ENCODE results near the gene GNG10.

GNG10 gene

GRCh38 chr9:111632695-111633388 is 28.6 kb upstream of the GNG10 start:
- Histone ChIP-seq H3K4me3 (ENCODE audit: low read depth, low read length) (no peak overlapping the region), H3K9me3 (ENCODE audit: insufficient read depth, low read depth, low read length) (no peaks in the 10 kb centered on the region), H3K27me3 (ENCODE audit: insufficient read depth, low read length) (no peaks in the 10 kb centered on the region), H3K4me2 (ENCODE audit: low read length) (peak overlapping the region; percentile 75), H2BK5ac (ENCODE audit: low read depth, low read length, poor library complexity) (no peak overlapping the region), H3K14ac (ENCODE audit: low read length) (no peak overlapping the region), H4K12ac (ENCODE audit: low read depth, low read length) (no peak overlapping the region), H2BK120ac (ENCODE audit: insufficient read depth, low read length, poor library complexity) (no peak overlapping the region), H3K9ac (ENCODE audit: low read length) (no peak overlapping the region), H3K79me1 (ENCODE audit: low read length) (peaks cover 8% of the 10 kb centered on the region), H3K4ac (ENCODE audit: low read depth, low read length) (no peak overlapping the region), H3K79me2 (ENCODE audit: control insufficient read depth, insufficient read depth, low read length, poor library complexity) (peaks cover 8% of the 10 kb centered on the region), H3K27ac (ENCODE audit: low read depth, low read length) (no peak overlapping the region), H2BK12ac (ENCODE audit: low read length) (no peak overlapping the region), H3K36me3 (ENCODE audit: control insufficient read depth in 1 of 2, insufficient read depth in 2 of 2, low read length in 2 of 2) (no peaks in the 10 kb centered on the region), H2AFZ (ENCODE audit: insufficient read depth, low read length, poor library complexity) (no peak overlapping the region), H3K18ac (ENCODE audit: low read length) (no peak overlapping the region), H4K8ac (ENCODE audit: low read depth, low read length) (no peak overlapping the region), H4K91ac (ENCODE audit: low read depth, low read length) (no peak overlapping the region), H2AK5ac (ENCODE audit: low read length) (no peak overlapping the region), H3K4me1 (ENCODE audit: control insufficient read depth in 1 of 2, insufficient read depth in 2 of 2, low read length in 2 of 2) (peaks cover 0 to 7% of the 10 kb centered on the region in 2 experiments), H3K23ac (ENCODE audit: low read length) (no peak overlapping the region)
- WGBS (ENCODE audit: extremely low coverage, insufficient coverage, insufficient read length): no CpG with 5 or more reads among the region's 7 CpGs
- no peak for DNase-seq

- Histone ChIP-seq H2BK120ac (ENCODE audit: insufficient read depth, low read length, poor library complexity) (no peak overlapping the region), H2BK5ac (ENCODE audit: low read depth, low read length, poor library complexity) (no peak overlapping the region), H2AK5ac (ENCODE audit: low read length) (no peak overlapping the region), H3K14ac (ENCODE audit: low read length) (no peak overlapping the region), H3K4ac (ENCODE audit: low read depth, low read length) (peak overlapping the region; percentile 43), H3K9ac (ENCODE audit: low read length) (no peak overlapping the region), H3K27me3 (ENCODE audit: insufficient read depth, low read length) (no peaks in the 10 kb centered on the region), H3K4me1 (ENCODE audit: control insufficient read depth in 1 of 2, insufficient read depth in 2 of 2, low read length in 2 of 2) (peaks cover 0 to 7% of the 10 kb centered on the region in 2 experiments), H4K91ac (ENCODE audit: low read depth, low read length) (no peak overlapping the region), H3K18ac (ENCODE audit: low read length) (no peak overlapping the region), H3K27ac (ENCODE audit: low read depth, low read length) (no peak overlapping the region), H4K8ac (ENCODE audit: low read depth, low read length) (no peak overlapping the region), H3K9me3 (ENCODE audit: insufficient read depth, low read depth, low read length) (no peaks in the 10 kb centered on the region), H3K4me2 (ENCODE audit: low read length) (no peak overlapping the region), H2AFZ (ENCODE audit: insufficient read depth, low read length, poor library complexity) (no peak overlapping the region), H3K79me2 (ENCODE audit: control insufficient read depth, insufficient read depth, low read length, poor library complexity) (peaks cover 8% of the 10 kb centered on the region), H3K79me1 (ENCODE audit: low read length) (peaks cover 8% of the 10 kb centered on the region), H4K12ac (ENCODE audit: low read depth, low read length) (no peak overlapping the region), H2BK12ac (ENCODE audit: low read length) (no peak overlapping the region), H3K23ac (ENCODE audit: low read length) (no peak overlapping the region), H3K4me3 (ENCODE audit: low read depth, low read length) (no peak overlapping the region), H3K36me3 (ENCODE audit: control insufficient read depth in 1 of 2, insufficient read depth in 2 of 2, low read length in 2 of 2) (no peaks in the 10 kb centered on the region)
- DNase-seq: no peak
- WGBS (ENCODE audit: extremely low coverage, insufficient coverage, insufficient read length): no CpG with 5 or more reads among the region's 1 CpG
Measured at GRCh38 chr9:111633389-111633736, 28.0 kb upstream of the GNG10 start.

GRCh38 chr9:111634860-111635259 is 26.5 kb upstream of the GNG10 start:
- Histone ChIP-seq H3K4me3 (ENCODE audit: low read depth, low read length) (no peak overlapping the region), H2AK5ac (ENCODE audit: low read length) (no peak overlapping the region), H3K79me2 (ENCODE audit: control insufficient read depth, insufficient read depth, low read length, poor library complexity) (peaks cover 8% of the 10 kb centered on the region), H4K91ac (ENCODE audit: low read depth, low read length) (no peak overlapping the region), H3K4me2 (ENCODE audit: low read length) (no peak overlapping the region), H3K36me3 (ENCODE audit: control insufficient read depth in 1 of 2, insufficient read depth in 2 of 2, low read length in 2 of 2) (no peaks in the 10 kb centered on the region), H2AFZ (ENCODE audit: insufficient read depth, low read length, poor library complexity) (no peak overlapping the region), H4K12ac (ENCODE audit: low read depth, low read length) (no peak overlapping the region), H3K4me1 (ENCODE audit: control insufficient read depth in 1 of 2, insufficient read depth in 2 of 2, low read length in 2 of 2) (peaks cover 0 to 7% of the 10 kb centered on the region in 2 experiments), H3K27me3 (ENCODE audit: insufficient read depth, low read length) (no peaks in the 10 kb centered on the region), H3K79me1 (ENCODE audit: low read length) (peaks cover 8% of the 10 kb centered on the region), H3K18ac (ENCODE audit: low read length) (no peak overlapping the region), H3K23ac (ENCODE audit: low read length) (no peak overlapping the region), H3K14ac (ENCODE audit: low read length) (no peak overlapping the region), H3K9ac (ENCODE audit: low read length) (no peak overlapping the region), H3K27ac (ENCODE audit: low read depth, low read length) (no peak overlapping the region), H3K9me3 (ENCODE audit: insufficient read depth, low read depth, low read length) (no peaks in the 10 kb centered on the region), H2BK120ac (ENCODE audit: insufficient read depth, low read length, poor library complexity) (no peak overlapping the region), H4K8ac (ENCODE audit: low read depth, low read length) (no peak overlapping the region), H3K4ac (ENCODE audit: low read depth, low read length) (peak overlapping the region; percentile 55), H2BK12ac (ENCODE audit: low read length) (no peak overlapping the region), H2BK5ac (ENCODE audit: low read depth, low read length, poor library complexity) (no peak overlapping the region)
- no CpG with 5 or more reads among the region's 1 CpG for WGBS (ENCODE audit: extremely low coverage, insufficient coverage, insufficient read length)
- no peak for DNase-seq

GRCh38 chr9:111637421-111637950 is 23.9 kb upstream of the GNG10 start:
- no peak overlapping the region for H3K23ac ChIP-seq (ENCODE audit: low read length)
- no peak overlapping the region for H3K14ac ChIP-seq (ENCODE audit: low read length)
- H3K9ac ChIP-seq (ENCODE audit: low read length): no peak overlapping the region
- peaks cover 1% of the 10 kb centered on the region for H3K79me2 ChIP-seq (ENCODE audit: control insufficient read depth, insufficient read depth, low read length, poor library complexity)
- H4K8ac ChIP-seq (ENCODE audit: low read depth, low read length): no peak overlapping the region
- H4K91ac ChIP-seq (ENCODE audit: low read depth, low read length): no peak overlapping the region
- H2AK5ac ChIP-seq (ENCODE audit: low read length): no peak overlapping the region
- no peaks in the 10 kb centered on the region for H3K79me1 ChIP-seq (ENCODE audit: low read length)
- no peak overlapping the region for H3K4me2 ChIP-seq (ENCODE audit: low read length)
- no CpG with 5 or more reads among the region's 6 CpGs for WGBS (ENCODE audit: extremely low coverage, insufficient coverage, insufficient read length)
- H3K27me3 ChIP-seq (ENCODE audit: insufficient read depth, low read length): no peaks in the 10 kb centered on the region
- H4K12ac ChIP-seq (ENCODE audit: low read depth, low read length): no peak overlapping the region
- no peak overlapping the region for H2BK120ac ChIP-seq (ENCODE audit: insufficient read depth, low read length, poor library complexity)
- H3K4ac ChIP-seq (ENCODE audit: low read depth, low read length): no peak overlapping the region
- DNase-seq: no peak
- H3K36me3 ChIP-seq (ENCODE audit: control insufficient read depth in 1 of 2, insufficient read depth in 2 of 2, low read length in 2 of 2): no peaks in the 10 kb centered on the region
- no peak overlapping the region for H2BK12ac ChIP-seq (ENCODE audit: low read length)
- no peak overlapping the region for H3K4me3 ChIP-seq (ENCODE audit: low read depth, low read length)
- peaks cover 0 to 4% of the 10 kb centered on the region in 2 experiments for H3K4me1 ChIP-seq (ENCODE audit: control insufficient read depth in 1 of 2, insufficient read depth in 2 of 2, low read length in 2 of 2)
- no peak overlapping the region for H3K18ac ChIP-seq (ENCODE audit: low read length)
- H3K27ac ChIP-seq (ENCODE audit: low read depth, low read length): no peak overlapping the region
- H3K9me3 ChIP-seq (ENCODE audit: insufficient read depth, low read depth, low read length): no peaks in the 10 kb centered on the region
- no peak overlapping the region for H2BK5ac ChIP-seq (ENCODE audit: low read depth, low read length, poor library complexity)
- no peak overlapping the region for H2AFZ ChIP-seq (ENCODE audit: insufficient read depth, low read length, poor library complexity)

All from trophoblast cell (in vitro differentiated cells and primary cell).